ENCODE data around the gene TMED7. TPM values are rescaled to one million over a fixed set of nuclear protein-coding genes. Genes with fewer than 3 reads are reported as not detected.

Gene TMED7
- total RNA-seq, 4 donors from 2014 or later = 53.1 to 122 (median 68.6) TPM

DNA sequence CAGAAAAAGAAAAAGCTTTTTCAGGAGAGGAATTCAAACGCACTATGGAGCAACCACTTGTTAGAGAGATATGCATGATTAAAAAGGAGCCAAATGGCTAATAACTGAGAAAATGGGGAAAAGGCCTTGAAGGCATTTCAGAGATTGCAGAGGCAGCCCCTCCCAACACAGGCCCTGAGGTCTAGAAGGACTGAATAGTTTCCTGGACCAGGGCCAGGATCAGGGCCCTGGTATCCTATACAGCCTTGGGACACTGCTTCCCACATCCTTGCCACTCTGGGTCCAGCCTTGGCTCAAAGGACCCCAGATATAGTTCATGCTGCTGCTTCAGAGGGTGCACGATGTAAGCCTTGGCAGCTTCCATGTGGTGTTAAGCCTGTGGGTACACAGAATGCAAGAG lies 60.6 kb downstream of the TMED7 start:
- TF ChIP-seq POLR2A (IDR thresholded peaks at IDR 0.05) = no peak
- Histone ChIP-seq H3K27me3 (no peaks in the 10 kb centered on the region), H3K9me3 (no peaks in the 10 kb centered on the region), H3K4me3 (no peak overlapping the region), H3K27ac (no peak overlapping the region), H3K36me3 (no peaks in the 10 kb centered on the region), H3K4me1 (peaks cover 12 to 13% of the 10 kb centered on the region in 2 donors)
- intact Hi-C loops (cut with DNase I; ENCODE audit: low total_unique reads) (no loop called here), in situ Hi-C loops (cut with MboI; ENCODE audit: low sequenced_read_pairs in 4 of 4) (no loop called here)
- DNase-seq = no peak
- no peak for ATAC-seq

Other genes with a start within 250 kb of the TMED7 start
- 10 to 100 TPM; 18.9 to 39.4 (median 33.7) TPM for gene FEM1C, start 81.3 kb downstream of the TMED7 start, total RNA-seq
- gene TICAM2, start 23.6 kb downstream of the TMED7 start, total RNA-seq = 1 to 10 TPM in 1 of 4 donors, under 1 TPM in 3; 0.59 to 1.3 (median 0.78) TPM
- 10 to 100 TPM; 21.6 to 28.4 (median 23.7) TPM for gene CDO1, start 190.6 kb upstream of the TMED7 start, total RNA-seq
- 10 to 100 TPM; 10.3 to 35.1 (median 23.6) TPM for gene ATG12, start 215.5 kb upstream of the TMED7 start, total RNA-seq
- gene AP3S1, start 215.9 kb upstream of the TMED7 start, total RNA-seq = 100 to 1,000 TPM in 1 of 4 donors, 10 to 100 TPM in 3; 13.0 to 121 (median 25.5) TPM

Measured in gastrocnemius medialis (tissue), 4 donors.